Measurements from ENCODE around the gene RAPGEF6.
"Not testable (repeated sequence)": the region's sequence is repeated elsewhere in the genome, so short reads cannot be mapped to it uniquely, and the experiment has no call there.

RAPGEF6 gene

GRCh38 chr5:131423056-131423455, 212.0 kb downstream of the RAPGEF6 start:
- no peak for DNase-seq (ENCODE audit: low spot score)

GRCh38 chr5:131419877-131420276, 215.2 kb downstream of the RAPGEF6 start:
- DNase-seq (ENCODE audit: low spot score): no peak

GRCh38 chr5:131418846-131419245, 216.2 kb downstream of the RAPGEF6 start:
- no peak for DNase-seq (ENCODE audit: low spot score)

- peak; percentile 73 for DNase-seq (ENCODE audit: low spot score)
Observed at GRCh38 chr5:131417240-131417869, 217.7 kb downstream of the RAPGEF6 start.

GRCh38 chr5:131416729-131417128, 218.3 kb downstream of the RAPGEF6 start:
- no peak for DNase-seq (ENCODE audit: low spot score)

GRCh38 chr5:131413605-131414559, 221.1 kb downstream of the RAPGEF6 start:
- DNase-seq (ENCODE audit: low spot score): no peak

GRCh38 chr5:131406975-131407638, 227.9 kb downstream of the RAPGEF6 start:
- no peak for DNase-seq (ENCODE audit: low spot score)

- DNase-seq (ENCODE audit: low spot score): no peak
Observed at GRCh38 chr5:131406076-131406475, 229.0 kb downstream of the RAPGEF6 start.

- DNase-seq (ENCODE audit: low spot score): no peak
Observed at GRCh38 chr5:131405674-131406073, 229.4 kb downstream of the RAPGEF6 start.

- DNase-seq (ENCODE audit: low spot score): no peak
Observed at GRCh38 chr5:131400585-131400984, 234.4 kb downstream of the RAPGEF6 start.

- DNase-seq (ENCODE audit: low spot score): not testable (repeated sequence)
Observed at GRCh38 chr5:131399007-131399406, 236.0 kb downstream of the RAPGEF6 start.

GRCh38 chr5:131396630-131397273, 238.3 kb downstream of the RAPGEF6 start:
- DNase-seq (ENCODE audit: low spot score): no peak

- DNase-seq (ENCODE audit: low spot score): no peak
Observed at GRCh38 chr5:131396015-131396414, 239.0 kb downstream of the RAPGEF6 start.

GRCh38 chr5:131394128-131394527, 240.9 kb downstream of the RAPGEF6 start:
- DNase-seq (ENCODE audit: low spot score): no peak

- DNase-seq (ENCODE audit: low spot score): no peak
Observed at GRCh38 chr5:131393498-131393968, 241.5 kb downstream of the RAPGEF6 start.

- DNase-seq (ENCODE audit: low spot score): no peak
Observed at GRCh38 chr5:131392466-131393095, 242.4 kb downstream of the RAPGEF6 start.

- no peak for DNase-seq (ENCODE audit: low spot score)
Observed at GRCh38 chr5:131389869-131390265, 245.2 kb downstream of the RAPGEF6 start.

GRCh38 chr5:131389096-131389868, 245.7 kb downstream of the RAPGEF6 start:
- no peak for DNase-seq (ENCODE audit: low spot score)

GRCh38 chr5:131387255-131387654, 247.8 kb downstream of the RAPGEF6 start:
- DNase-seq (ENCODE audit: low spot score): no peak

GRCh38 chr5:131386779-131387178, 248.2 kb downstream of the RAPGEF6 start:
- no peak for DNase-seq (ENCODE audit: low spot score)

GRCh38 chr5:131386124-131386523, 248.9 kb downstream of the RAPGEF6 start:
- DNase-seq (ENCODE audit: low spot score): no peak

All from left forelimb (tissue), 1 donor.